Measurements from ENCODE around the gene RPTN. TPM values are rescaled to one million over a fixed set of nuclear protein-coding genes. Genes with fewer than 3 reads are reported as not detected.

RPTN gene
- total and polyA plus RNA-seq, 2 experiments from 2014 or later = not detected

GRCh38 chr1:152162792-152163463 lies 3.9 kb upstream of the RPTN start:
- no peak for TF ChIP-seq ZNF114 (CRISPR knock-in tag; IDR thresholded peaks at IDR 0.05)
- no peak for TF ChIP-seq EZH2 (IDR thresholded peaks at IDR 0.05; ENCODE audit: low read depth, unreplicated experiment)
- TF ChIP-seq REST (IDR thresholded peaks at IDR 0.05; ENCODE audit: unreplicated experiment) = no peak
- no peak for TF ChIP-seq NANOG (IDR thresholded peaks at IDR 0.05; ENCODE audit: borderline replicate concordance)
- TF ChIP-seq, protein P1, sequence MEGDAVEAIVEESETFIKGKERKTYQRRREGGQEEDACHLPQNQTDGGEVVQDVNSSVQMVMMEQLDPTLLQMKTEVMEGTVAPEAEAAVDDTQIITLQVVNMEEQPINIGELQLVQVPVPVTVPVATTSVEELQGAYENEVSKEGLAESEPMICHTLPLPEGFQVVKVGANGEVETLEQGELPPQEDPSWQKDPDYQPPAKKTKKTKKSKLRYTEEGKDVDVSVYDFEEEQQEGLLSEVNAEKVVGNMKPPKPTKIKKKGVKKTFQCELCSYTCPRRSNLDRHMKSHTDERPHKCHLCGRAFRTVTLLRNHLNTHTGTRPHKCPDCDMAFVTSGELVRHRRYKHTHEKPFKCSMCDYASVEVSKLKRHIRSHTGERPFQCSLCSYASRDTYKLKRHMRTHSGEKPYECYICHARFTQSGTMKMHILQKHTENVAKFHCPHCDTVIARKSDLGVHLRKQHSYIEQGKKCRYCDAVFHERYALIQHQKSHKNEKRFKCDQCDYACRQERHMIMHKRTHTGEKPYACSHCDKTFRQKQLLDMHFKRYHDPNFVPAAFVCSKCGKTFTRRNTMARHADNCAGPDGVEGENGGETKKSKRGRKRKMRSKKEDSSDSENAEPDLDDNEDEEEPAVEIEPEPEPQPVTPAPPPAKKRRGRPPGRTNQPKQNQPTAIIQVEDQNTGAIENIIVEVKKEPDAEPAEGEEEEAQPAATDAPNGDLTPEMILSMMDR (conservative IDR thresholded peaks at IDR 0.05; ENCODE audit: low read depth in 2 of 2) = no peak
- TF ChIP-seq, protein P2, sequence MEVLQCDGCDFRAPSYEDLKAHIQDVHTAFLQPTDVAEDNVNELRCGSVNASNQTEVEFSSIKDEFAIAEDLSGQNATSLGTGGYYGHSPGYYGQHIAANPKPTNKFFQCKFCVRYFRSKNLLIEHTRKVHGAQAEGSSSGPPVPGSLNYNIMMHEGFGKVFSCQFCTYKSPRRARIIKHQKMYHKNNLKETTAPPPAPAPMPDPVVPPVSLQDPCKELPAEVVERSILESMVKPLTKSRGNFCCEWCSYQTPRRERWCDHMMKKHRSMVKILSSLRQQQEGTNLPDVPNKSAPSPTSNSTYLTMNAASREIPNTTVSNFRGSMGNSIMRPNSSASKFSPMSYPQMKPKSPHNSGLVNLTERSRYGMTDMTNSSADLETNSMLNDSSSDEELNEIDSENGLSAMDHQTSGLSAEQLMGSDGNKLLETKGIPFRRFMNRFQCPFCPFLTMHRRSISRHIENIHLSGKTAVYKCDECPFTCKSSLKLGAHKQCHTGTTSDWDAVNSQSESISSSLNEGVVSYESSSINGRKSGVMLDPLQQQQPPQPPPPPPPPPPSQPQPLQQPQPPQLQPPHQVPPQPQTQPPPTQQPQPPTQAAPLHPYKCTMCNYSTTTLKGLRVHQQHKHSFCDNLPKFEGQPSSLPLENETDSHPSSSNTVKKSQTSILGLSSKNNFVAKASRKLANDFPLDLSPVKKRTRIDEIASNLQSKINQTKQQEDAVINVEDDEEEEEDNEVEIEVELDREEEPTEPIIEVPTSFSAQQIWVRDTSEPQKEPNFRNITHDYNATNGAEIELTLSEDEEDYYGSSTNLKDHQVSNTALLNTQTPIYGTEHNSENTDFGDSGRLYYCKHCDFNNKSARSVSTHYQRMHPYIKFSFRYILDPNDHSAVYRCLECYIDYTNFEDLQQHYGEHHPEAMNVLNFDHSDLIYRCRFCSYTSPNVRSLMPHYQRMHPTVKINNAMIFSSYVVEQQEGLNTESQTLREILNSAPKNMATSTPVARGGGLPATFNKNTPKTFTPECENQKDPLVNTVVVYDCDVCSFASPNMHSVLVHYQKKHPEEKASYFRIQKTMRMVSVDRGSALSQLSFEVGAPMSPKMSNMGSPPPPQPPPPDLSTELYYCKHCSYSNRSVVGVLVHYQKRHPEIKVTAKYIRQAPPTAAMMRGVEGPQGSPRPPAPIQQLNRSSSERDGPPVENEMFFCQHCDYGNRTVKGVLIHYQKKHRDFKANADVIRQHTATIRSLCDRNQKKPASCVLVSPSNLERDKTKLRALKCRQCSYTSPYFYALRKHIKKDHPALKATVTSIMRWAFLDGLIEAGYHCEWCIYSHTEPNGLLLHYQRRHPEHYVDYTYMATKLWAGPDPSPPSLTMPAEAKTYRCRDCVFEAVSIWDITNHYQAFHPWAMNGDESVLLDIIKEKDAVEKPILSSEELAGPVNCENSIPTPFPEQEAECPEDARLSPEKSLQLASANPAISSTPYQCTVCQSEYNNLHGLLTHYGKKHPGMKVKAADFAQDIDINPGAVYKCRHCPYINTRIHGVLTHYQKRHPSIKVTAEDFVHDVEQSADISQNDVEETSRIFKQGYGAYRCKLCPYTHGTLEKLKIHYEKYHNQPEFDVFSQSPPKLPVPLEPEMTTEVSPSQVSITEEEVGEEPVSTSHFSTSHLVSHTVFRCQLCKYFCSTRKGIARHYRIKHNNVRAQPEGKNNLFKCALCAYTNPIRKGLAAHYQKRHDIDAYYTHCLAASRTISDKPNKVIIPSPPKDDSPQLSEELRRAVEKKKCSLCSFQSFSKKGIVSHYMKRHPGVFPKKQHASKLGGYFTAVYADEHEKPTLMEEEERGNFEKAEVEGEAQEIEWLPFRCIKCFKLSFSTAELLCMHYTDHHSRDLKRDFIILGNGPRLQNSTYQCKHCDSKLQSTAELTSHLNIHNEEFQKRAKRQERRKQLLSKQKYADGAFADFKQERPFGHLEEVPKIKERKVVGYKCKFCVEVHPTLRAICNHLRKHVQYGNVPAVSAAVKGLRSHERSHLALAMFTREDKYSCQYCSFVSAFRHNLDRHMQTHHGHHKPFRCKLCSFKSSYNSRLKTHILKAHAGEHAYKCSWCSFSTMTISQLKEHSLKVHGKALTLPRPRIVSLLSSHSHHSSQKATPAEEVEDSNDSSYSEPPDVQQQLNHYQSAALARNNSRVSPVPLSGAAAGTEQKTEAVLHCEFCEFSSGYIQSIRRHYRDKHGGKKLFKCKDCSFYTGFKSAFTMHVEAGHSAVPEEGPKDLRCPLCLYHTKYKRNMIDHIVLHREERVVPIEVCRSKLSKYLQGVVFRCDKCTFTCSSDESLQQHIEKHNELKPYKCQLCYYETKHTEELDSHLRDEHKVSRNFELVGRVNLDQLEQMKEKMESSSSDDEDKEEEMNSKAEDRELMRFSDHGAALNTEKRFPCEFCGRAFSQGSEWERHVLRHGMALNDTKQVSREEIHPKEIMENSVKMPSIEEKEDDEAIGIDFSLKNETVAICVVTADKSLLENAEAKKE (CRISPR knock-in tag; IDR thresholded peaks at IDR 0.05) = no peak
- no peak for TF ChIP-seq ZNF331 (CRISPR knock-in tag; IDR thresholded peaks at IDR 0.05; ENCODE audit: low read depth)
- TF ChIP-seq STAT1 (IDR thresholded peaks at IDR 0.05; ENCODE audit: unreplicated experiment) = no peak
- TF ChIP-seq ETS1 (IDR thresholded peaks at IDR 0.05) = no peak
- no peak for TF ChIP-seq POLR2AphosphoS5 (IDR thresholded peaks at IDR 0.05; ENCODE audit: low read depth)
- no peak for TF ChIP-seq JUNB (IDR thresholded peaks at IDR 0.05; ENCODE audit: unreplicated experiment)
- Mint-ChIP-seq H3K4me1 (peaks cover 2% of the 10 kb centered on the region; the same call in 2 of the 3 replicates), H3K9me3 (no peaks in the 10 kb centered on the region; the same call in 2 of the 3 replicates), H3K4me3 (no peak overlapping the region), H3K27ac (no peak overlapping the region), H3K36me3 (ENCODE audit: low read depth) (no peaks in the 10 kb centered on the region), H3K27me3 (ENCODE audit: insufficient read depth, low read depth, poor library complexity) (peaks cover 3% of the 10 kb centered on the region)
- Histone ChIP-seq H4K20me1 (replicated peaks; ENCODE audit: insufficient read depth) (no peaks in the 10 kb centered on the region), H3K27ac (ENCODE audit: low read depth) (no peak overlapping the region), H3K9me2 (ENCODE audit: insufficient read depth) (no peaks in the 10 kb centered on the region; the same call in 1 of the 2 replicates), H2AFZ (no peak overlapping the region), H3K4me1 (ENCODE audit: insufficient read depth) (no peaks in the 10 kb centered on the region), H3F3A (replicated peaks; ENCODE audit: low read depth) (no peaks in the 10 kb centered on the region), H3K4me3 (no peak overlapping the region), H3K4me2 (no peak overlapping the region), H3K27me3 (ENCODE audit: insufficient read depth) (no peaks in the 10 kb centered on the region), H3K36me3 (ENCODE audit: insufficient read depth) (no peaks in the 10 kb centered on the region), H3K79me2 (replicated peaks; ENCODE audit: insufficient read depth) (no peaks in the 10 kb centered on the region)
- ATAC-seq (no peak), DNase-seq (ENCODE audit: low spot score) (no peak)

Measured in GM23338 (cell line).